Hematopoietic multipotent progenitor cell treated with erythropoietin and hydrocortisone succinate and interleukin-3 and kit ligand, for 15 days (in vitro differentiated cells): Measurements from ENCODE around the gene BICC1.

Source experiments
- DNase-seq: peaks from one replicate; pipeline ENCODE4 v3.0.0-alpha.2; 2015; ENCODE audit warnings: low spot score

BICC1 gene

GRCh38 chr10:58752665-58753064, 240.0 kb downstream of the BICC1 start:
- DNase-seq, result no peak

- DNase-seq, result no peak
Observed at GRCh38 chr10:58753425-58753824, 240.8 kb downstream of the BICC1 start.

GRCh38 chr10:58754469-58755339, 242.0 kb downstream of the BICC1 start:
- DNase-seq, result no peak

GRCh38 chr10:58755340-58755610, 242.6 kb downstream of the BICC1 start:
- no peak for DNase-seq

DNA sequence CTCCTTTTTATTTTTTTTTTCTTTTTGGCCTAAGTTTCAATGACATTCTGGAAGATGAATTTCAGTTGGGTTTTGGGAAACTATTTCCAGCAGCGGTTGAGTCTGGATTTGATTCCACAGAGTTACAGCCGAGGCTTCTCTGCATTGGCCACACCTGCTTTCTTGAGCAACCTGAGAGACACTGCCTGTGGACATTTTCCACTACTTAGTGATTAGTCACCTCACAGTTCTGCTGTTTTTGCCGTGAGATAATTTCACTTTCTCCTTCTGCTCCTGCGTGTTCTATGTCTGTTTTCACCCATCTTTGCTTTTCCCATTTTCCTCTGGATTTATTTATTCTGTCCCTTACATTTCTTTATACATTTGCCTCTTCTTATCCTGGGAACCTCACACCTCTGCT, 243.0 kb downstream of the BICC1 start:
- no peak for DNase-seq

DNA sequence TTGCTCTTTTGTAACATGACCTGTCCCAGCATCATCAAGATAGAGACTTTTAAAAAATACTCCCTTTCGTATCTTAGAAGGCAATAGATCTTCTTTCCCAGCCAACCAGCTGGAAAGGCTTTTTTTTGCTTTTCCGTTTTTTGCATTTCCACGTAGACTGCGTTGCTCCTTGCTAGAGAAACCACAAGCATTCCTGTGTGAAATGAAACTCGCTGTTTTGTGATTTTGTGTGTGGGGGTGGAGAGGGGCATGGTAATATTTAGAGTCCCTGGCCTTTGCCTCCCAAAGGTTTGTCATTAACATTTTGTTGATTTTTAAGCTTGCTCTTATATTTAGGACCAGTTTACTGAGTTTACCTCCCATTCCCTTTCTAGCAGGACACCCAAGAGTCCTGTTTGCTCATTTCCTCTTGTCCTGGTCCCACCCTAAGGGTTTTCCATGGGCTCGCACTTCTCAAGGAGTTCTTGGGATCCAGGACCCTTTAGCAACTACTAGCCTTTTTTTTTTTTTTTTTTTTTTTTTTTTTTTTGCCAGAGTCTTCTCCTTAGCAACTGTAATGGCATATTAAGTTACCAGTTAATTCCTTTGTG, 243.6 kb downstream of the BICC1 start:
- no peak for DNase-seq

GRCh38 chr10:58757352-58758065, 244.8 kb downstream of the BICC1 start:
- DNase-seq, result no peak

- no peak for DNase-seq
Observed at GRCh38 chr10:58758321-58758720, 245.6 kb downstream of the BICC1 start.

DNA sequence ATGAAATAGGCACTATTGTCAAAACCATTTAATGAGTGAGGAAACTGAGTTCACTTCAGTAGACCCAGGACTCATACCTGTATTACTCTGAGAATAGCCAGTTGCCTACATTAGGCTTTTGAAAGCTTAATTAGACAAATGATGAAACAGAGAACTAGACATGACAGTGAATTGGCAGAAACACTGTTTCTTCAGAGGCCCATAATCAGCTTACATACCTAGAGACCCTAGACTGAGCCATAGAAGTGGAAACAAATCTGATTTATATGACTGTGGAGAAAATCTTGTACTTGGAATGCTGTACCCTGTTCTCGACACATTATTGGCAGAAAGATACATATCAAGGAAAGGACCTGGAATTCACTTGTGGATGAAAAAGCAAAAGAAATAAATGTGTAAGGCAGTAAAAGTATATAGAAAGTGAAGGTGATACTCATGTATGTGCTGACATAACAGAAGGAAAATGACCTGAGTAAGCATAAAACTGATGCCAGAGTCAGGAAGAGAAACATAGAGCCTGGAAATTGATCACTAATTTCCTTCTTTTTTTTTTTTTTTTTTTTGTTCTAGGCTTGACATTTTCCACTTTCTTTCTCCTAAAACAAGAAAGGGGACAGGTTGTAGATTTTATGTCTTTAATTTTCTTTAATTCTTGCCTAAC, 251.5 kb downstream of the BICC1 start:
- no peak for DNase-seq

DNA sequence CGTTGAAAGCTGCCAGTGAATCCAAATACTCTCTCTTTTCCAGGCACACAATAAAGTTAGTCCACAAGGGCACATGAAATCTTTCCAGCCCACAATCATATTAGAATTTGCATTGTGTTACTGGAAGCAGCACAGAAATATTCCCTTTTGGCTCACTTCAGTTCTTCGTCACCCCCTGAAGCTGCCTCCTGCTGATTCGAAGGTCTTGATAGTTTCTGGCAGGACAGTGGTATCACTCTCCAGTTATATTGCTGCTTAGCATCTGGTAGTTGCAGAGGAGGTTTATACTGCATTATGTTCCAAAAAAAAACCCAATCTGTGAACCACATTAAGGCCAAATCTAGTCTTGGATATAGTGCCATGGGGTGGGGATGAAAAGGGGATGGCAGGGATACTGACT, 253.2 kb downstream of the BICC1 start:
- no peak for DNase-seq

- DNase-seq, result no peak
Observed at GRCh38 chr10:58767652-58768051, 255.0 kb downstream of the BICC1 start.

DNA sequence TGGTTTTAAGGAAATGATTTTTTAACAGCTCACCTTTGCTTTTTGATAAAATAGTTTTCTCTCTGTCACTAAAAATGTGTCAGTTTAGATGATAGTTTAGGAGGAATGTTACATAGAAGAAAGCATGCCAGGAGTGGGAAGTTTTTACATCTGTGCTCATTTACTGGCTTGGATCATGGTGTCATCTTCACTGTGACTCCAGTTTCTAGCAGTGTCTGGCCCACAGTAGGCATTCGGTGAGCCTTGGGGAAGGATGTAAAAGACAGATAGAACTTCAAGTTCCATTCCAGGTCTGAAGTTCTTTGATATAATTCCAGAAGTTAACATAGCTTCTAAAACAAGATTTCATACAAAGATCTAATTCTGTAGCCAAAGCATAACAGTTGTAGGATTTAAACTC, 259.2 kb downstream of the BICC1 start:
- no peak for DNase-seq

- DNase-seq, result no peak
Observed at GRCh38 chr10:58772758-58773157, 260.1 kb downstream of the BICC1 start.

DNA sequence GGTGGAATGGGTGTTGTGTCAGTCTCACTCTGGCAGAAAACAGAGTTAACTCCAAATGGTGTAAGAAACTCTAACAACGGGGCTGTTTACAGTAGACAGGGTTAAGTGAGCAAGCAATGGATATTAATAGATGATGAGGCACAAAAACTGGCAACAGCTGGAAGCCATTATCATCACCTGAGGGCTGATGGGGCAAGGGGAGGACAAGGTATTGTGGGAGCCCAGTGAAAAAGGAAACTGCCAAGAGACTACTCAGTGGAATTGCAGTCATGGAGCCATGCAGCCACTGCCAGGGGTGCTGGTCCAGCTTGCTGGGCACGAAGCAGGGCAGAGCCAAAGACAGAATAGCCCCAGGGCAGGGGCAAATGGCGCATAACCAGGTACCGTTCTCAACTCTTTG, 260.7 kb downstream of the BICC1 start:
- no peak for DNase-seq

DNA sequence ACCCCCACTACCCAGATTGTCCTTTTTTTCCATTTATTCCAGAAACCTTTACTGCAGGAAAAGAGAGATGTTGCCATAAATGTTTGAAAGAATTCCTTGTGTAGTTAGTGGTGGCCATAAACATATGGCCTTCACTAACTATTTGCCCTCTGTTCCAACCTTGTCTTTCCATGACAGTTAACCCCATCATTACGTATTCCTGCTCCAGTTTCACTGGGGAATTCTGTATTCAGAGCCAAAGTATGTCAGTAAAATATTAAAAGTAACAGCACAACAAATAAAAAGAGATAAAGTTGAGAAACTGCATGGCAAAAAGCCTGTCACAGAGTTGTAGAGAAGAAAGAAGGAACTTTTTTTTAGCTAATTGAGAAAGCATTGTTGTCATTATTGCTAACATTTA, 261.3 kb downstream of the BICC1 start:
- no peak for DNase-seq

DNA sequence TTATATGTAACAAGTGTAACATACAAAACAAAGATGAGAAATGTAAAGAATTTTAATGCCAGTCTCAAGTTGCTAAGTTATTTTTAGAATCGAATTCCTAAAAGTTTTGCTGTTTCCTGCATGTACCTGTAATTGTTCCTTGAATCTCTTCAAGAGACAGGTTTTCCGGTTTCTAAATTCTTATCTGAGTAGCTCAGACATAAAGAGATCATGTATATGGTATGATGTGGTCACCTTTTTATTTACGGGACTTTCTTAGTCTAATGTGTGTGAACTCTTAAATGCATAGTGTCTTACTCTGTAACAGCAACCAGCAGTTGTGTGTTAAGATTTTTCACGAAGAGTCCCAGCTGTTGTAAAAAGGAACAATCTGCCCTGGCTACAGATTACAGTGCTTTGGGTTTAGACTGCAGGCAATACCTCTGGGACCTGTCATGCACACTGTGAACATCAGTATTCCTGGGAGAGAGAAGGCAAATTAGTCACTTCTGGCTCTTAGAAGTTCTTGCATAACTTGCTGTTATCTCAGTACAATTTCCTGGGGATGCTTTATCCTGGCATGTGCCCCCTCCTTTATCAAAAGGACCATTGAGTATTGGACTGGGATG, 263.4 kb downstream of the BICC1 start:
- no peak for DNase-seq

- no peak for DNase-seq
Observed at GRCh38 chr10:58776568-58777318, 264.1 kb downstream of the BICC1 start.

DNA sequence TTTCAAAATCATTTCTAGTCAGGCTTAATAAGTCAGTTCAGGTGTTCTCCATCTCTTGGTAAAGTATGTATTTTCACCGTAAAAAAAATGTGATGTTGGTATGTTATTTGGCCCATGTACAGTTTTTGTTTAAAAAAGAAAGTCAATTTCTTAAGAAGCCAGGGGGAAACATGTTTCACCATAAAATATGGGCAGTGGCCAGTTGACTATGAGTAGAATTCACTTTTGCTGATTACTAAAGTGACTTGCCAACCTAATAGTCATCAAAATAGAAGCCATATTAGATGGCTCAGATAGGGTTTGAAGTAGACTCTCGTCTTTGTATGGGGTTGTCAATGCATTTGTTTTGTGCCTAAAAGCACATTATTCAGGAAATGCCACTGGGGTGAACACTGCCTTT, 266.3 kb downstream of the BICC1 start:
- no peak for DNase-seq

DNA sequence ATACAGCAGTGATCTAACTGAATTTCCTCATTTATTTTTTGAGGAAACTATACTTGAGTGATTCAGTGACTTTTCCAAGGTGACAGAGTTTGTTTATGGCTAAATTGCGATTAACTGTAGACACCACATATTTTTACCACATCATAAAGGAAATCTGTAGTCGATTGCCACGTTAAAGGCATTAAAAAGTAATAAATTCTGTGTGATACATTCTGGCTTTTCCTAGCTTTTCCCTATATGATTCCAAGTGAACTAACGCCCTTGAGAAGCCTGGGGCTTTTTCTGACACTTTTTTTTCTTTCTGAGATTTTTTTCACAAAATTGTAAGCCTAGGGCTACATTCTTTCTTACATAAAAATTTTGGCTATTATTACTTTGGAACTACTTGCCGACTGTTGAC, 266.9 kb downstream of the BICC1 start:
- no peak for DNase-seq

DNA sequence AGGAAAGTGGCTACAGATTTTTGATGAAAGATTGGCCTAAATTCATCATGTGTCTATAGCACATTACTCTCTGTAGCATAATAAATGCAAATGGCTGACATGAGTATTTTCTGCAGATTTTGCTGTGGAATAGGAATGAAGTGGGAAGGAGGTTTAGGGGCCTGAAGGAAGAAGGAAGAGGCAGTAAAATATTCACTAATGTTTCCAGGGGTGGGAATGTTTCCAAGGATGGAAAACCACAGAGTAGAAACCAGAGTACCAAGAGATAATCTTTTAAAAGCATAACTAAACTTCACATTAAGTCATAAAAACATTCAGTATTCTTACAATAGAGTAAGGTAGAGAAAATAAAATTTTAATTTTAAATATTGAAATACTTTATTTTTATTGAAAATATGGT, 267.8 kb downstream of the BICC1 start:
- no peak for DNase-seq

GRCh38 chr10:58781873-58782488, 269.3 kb downstream of the BICC1 start:
- no peak for DNase-seq
